GM20431 (cell line): ENCODE measurements around the gene ANKLE1.
"Not testable (repeated sequence)": the region's sequence is repeated elsewhere in the genome, so short reads cannot be mapped to it uniquely, and the experiment has no call there.

ENCODE experiments used
- in situ Hi-C: fragments of 300-500 bp; cut with MseI, MboI; formaldehyde crosslinking; loops from one replicate; pipeline ENCODE4 v1.15.0; 2020; ENCODE audit warnings: low sequenced_read_pairs; ENCODE audit not compliant: unreplicated experiment

ANKLE1 gene

DNA sequence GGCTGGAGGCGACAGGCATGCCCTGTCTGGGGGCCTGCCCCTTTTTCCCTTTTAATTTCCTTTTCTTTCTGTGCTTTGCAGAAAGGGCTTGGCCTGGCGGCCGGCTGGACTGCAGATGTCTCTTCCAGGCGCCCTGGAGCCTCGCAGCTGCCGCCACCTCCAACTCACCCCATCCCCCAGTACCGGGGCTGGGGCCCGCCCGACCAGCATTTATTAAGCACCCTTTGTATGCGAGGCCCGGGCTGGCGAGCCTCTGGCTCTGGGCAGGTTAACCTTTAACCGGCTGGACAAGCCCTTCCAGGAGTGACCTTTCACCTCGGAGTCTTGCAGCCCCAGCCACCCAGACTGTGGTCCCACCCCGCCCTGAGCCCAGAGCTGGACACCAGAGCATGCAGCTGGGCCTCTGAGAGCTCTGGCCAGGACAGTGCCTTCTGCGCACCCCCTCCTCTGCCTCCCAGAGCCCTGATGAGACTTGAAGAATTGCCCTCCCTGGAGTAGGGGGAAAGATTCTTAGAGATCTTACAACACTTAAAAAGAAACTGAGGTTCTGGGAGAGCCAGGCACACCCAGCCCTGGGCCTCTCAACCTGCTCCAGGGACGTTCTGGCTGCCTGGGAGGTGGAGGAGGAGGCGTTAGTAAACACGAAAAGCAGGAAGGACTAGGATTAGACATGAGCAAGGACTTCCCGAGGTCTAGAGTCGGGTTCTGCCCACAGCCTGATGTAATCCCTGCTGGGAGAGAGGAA lies 34.8 kb upstream of the ANKLE1 start:
- in situ Hi-C loops: no loop called here

DNA sequence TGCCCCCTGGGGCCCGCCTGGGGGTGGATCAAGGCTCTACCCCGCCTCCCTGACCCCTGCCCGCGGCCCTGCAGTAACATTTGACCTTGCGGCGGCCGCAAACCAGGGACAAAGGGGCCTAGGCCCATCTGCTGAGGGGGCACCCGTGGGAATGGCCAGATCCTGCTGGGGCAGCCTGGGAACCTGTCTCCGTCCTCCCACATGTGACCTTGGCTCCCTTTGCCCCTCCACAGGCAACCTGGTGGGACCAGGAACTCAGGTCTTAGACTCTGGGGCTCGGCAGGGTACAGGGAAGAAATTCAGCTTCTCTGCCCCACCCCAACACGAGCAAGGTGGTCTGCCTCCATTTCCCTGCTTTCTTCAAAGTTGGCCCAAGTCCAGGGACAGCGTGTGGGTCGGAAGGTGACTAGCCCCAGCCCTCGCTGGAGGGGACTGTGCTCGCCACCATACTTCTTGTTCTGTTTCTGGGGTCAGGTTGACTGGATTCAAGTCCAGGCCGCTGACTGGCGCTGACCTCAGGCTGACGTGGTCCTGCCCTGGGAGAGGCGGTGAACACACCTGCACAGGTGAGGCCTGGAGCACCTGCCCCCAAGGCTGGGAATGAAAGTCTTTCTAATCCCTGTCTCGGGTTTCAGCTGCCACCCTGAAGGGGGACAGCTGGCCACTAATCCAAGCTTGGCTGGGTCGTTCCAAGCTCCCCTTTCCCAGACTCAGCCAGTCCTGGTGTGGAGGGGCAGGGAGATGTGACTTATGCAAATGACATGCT lies 33.5 kb upstream of the ANKLE1 start:
- in situ Hi-C loops: no loop called here

DNA sequence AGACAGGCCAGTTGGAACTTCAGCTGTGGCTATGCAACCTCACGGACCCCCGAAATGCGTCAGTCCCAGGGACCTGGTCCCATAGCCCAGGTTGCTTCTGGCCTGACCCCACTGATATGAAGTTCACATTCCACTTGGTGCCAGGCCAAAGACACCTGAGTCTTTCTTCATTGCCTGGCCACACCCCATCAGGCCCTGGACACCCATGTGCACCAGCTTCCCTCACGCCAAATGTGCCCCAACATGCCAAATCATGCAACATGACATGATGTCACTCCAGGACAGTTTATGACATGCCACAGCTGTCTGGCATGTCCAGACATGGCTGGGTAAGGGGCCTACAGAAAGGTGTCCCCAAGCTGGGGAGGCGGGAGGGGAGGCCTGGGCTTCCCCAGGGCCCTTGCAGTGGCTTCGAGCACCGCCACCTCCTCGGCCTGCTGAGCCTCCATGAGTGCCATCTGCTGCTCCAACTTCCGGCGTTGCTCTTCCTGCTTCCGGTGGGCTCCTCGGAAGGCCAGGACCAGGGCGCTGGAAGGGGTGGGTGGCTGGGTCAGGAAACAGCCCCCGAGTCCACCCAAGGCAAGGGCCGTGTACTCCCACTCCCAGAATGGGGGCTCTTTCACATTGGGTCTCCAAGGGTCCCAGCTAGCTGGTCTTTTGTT lies 31.7 kb upstream of the ANKLE1 start:
- in situ Hi-C loops: no loop called here

DNA sequence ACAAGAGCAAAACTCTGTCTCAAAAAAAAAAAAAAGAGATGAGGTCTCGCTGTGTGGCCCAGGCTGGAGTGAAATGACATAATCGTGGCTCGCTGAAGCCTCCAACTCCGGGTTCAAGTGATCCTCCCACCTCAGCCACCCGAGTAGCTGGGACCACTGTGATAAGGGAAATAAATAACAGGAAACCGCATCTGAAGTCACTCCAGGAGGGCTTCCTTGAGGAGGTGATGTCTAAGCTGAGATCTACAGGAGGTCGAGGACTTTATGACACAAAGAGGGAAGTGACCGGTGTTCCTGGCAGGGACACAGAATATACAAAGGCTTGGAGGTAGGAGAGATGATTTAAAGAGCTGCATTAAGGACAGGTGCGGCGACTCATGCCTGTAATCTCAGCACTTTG lies 27.1 kb upstream of the ANKLE1 start:
- in situ Hi-C loops: no loop called here

DNA sequence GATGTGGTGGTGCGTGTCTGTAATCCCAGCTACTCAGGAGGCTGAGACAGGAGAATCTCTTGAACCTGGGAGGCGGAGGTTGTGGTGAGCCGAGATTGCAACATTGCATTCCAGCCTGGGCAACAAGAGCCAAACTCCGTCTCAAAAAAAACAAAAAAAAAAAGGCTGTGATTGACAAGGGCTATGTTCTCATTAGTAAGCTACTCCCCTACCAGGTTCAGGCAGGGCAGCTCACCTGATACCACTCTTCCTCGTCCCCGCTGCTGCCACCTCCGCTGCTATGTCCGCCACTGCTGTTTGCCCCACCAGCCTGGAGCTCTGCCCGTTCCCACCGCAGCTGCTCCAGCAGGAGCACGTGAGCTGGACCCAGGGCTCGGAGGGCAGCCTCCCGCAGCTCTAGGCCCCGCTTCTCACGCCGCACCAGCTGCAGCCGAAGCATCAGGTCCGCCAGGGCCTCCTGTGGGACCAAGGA lies 26.5 kb upstream of the ANKLE1 start:
- in situ Hi-C loops: no loop called here

DNA sequence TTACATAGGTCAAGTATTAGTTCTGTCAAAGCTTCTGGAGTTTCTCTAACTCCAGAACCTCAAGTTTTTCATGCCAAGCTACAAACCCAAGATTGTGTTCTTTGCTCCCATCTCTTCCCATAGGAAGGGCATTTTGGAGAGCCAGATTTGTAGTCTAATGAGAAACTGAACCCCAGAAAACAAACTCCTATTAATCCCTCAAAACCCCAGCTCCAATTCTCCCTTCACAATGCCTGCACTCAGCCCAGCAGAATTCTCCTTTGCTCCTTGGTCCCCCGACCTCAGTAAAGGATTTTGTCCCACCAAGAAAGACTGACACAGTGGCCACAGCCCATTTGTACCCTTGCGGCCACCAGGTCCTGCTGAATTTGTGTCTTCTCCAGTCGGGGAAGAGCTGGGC lies 25.6 kb upstream of the ANKLE1 start:
- in situ Hi-C loops: no loop called here

DNA sequence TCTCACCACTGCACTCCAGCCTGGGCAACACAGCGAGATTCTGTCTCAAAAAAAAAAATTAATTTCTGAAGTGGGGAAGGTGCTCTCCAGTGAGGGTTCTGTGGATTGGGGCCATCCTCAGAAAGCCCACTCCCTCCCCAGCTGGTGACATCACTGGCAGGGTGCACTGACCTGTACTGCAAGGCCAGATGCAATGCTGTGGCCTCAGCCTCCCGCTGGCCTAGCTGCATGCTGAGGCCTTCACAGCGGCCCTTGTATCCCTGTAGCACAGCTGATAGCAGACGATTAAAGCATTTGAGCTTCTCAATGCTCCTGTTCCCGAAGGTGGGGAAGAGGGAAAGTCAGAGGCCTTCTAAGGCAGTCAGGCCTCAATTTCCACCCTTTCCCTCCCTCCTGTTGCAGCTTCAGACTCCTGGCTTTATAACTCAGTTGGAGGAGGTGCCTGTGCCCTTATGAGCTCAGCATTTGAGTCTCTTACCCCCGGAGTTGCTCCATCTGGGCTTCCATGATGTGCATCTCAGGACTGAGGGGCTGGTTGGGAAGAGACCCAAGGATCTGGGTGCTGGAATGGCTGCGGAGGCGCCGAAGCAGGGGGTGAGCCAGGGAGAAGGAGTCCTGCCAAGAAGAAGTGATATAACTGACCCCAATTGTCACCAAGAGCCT lies 22.5 kb upstream of the ANKLE1 start:
- in situ Hi-C loops: no loop called here

DNA sequence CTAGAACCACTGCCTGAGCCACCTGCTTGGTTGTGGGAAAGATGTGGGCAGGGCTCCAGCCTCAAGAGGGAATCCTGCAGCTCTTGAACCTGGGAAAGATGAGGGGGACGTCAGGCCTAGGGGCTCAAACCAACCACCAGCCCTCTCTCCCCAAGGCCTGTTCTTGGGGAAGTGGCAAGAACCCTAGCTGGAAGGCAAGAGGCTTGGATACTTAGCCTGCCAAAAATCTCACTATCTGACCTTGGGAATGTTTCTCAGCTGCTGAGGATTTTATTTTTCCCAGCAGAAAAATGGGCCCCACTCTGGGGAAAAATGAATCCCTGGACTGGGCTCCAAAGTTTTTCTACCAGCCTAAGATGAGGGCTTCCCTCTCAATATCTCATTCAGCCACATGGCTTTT lies 21.8 kb upstream of the ANKLE1 start:
- in situ Hi-C loops: no loop called here

DNA sequence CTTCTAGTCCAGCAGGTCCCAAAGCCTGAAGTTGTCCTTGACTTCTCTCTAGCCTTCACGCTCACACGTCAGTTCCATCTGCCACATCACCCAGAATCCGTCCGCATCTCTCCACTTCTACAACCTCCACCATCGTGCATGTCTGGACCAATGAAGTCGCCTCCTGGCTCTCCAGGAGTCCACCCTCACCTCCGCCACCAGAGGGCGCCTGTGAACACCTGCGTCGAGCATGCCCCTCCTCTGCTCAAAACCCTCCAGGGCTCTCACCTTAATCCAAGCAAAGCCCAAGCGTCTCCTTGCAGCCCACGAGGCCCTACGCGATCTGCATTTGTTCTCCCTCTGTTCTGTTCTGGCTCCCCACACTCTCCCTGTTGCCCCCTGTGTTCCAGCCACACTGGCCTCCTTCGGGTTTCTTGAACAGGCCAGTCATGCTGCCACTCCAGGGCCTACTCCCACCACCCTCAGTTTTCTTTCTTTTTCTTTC lies 20.8 kb upstream of the ANKLE1 start:
- in situ Hi-C loops: no loop called here

DNA sequence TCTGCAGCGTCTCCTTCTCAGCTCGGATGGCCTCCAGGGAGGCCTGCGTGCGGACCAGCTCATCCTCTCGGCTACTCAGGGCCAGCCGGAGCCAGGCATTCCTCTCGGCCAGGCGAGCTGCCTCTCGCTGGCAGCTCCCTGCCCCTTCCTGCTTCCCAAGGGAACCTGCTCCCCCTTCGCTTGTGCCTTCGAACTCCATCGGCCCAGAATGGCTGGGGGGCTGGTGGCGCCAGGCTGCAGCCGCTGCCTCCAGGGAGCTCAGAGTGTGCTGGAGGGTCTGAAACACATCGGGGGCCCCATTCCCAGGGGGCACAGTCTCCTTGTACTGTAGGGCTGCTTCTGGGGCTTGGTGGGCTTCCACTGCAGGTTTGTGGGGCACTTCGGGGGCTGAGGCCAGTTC lies 19.1 kb upstream of the ANKLE1 start:
- in situ Hi-C loops: no loop called here

DNA sequence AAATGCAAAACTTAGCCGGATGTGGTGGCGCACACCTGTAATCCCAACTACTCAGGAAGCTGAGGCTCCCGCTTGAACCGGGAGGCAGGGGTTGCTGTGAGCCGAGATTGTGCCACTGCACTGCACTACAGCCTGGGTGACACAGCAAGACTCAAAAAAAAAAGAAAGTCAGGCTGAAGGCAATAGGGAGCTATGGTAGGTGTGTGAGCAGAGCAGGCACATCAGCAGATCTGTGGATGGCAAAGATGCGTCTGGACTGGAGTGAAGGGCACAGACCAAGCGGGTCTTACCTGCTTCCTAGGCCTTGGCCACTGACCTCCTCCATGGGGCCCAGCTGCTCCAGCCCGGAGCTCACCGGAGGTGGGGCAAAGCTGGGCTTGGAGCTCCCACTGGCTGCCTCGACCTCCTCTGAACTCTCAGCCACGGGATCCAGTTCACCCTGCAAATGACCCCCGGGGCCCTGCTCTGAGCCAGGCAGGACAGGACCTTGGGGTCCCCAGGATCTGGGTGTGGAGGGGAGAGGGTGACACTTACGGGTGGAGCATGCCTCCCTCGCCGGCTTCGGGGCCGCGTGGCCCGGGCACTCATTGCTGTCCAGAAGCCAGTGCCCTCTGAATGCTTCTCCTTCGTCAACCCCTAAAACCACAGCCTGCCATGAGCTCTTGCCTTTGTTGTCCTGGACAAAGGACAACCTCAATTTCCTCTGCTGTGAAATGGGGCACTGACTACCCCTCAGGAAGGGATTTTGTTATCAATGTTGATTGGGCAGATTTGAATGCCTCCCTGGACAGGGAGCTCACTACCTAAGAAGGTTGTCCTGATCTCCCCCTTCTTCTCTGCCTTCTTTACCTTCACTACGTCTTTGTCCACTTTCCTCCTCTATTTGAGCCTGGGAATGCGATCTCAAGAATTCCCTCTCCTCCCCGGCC lies 17.7 kb upstream of the ANKLE1 start:
- in situ Hi-C loops: no loop called here

DNA sequence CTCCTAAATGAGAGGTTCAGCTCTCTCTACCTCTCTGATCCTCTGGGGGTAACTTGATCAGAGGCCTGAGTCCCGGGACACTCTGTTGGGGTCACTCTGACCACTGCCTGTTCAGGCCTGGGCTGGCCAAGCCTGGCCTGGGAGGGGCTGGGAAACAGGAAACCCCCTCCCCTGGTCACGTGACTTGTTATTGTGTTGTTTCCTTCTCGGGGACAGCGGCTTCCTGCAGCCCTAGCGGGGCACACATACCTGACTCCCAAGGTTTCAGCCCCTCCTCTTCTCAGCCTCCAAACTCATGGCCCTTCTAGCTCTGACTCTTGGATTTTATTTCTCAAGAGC lies 17.1 kb upstream of the ANKLE1 start, which contains the start of gene USHBP1:
Gene USHBP1 (minus strand): TSS at position 105 of the 339 bp plus-strand sequence. CDS start 446 bp downstream, outside the sequence.
- in situ Hi-C loops: no loop called here

DNA sequence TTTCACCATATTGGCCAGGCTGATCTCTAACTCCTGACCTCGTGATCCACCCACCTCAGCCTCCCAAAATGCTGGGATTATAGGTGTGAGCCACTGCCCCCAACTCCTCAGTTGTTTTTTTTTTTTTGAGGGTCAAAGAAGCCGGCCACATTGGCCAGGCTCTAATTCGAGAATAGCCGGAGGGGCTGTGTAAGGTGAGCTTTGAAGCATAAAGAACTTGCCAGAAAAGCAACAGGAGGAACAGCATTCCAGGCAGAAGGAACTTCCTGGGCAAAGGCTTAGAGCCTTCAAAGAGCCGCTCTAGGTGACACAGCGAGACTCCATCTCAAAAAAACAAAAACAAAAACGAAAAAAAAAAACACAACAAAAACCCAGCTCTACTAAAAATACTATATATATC lies 15.7 kb upstream of the ANKLE1 start:
- in situ Hi-C loops: no loop called here

DNA sequence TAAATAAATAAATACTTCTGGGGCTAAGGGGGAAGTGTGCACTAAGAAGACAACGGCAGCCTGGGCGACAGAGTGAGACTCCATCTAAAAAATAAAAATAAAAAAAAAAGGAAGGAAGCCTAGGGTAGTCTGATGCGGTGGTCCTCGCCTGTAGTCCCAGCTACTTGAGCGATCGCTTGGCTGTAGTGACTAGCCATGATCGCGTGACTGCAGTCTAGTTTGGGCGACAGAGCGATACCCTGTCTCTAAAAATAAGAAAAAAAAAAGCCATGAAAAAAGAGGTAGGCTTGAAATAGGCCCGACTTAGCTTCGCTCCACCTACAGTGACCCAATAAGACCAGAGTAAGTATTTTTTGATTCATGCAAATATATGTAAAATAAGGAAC lies 15.1 kb upstream of the ANKLE1 start:
- in situ Hi-C loops: no loop called here

DNA sequence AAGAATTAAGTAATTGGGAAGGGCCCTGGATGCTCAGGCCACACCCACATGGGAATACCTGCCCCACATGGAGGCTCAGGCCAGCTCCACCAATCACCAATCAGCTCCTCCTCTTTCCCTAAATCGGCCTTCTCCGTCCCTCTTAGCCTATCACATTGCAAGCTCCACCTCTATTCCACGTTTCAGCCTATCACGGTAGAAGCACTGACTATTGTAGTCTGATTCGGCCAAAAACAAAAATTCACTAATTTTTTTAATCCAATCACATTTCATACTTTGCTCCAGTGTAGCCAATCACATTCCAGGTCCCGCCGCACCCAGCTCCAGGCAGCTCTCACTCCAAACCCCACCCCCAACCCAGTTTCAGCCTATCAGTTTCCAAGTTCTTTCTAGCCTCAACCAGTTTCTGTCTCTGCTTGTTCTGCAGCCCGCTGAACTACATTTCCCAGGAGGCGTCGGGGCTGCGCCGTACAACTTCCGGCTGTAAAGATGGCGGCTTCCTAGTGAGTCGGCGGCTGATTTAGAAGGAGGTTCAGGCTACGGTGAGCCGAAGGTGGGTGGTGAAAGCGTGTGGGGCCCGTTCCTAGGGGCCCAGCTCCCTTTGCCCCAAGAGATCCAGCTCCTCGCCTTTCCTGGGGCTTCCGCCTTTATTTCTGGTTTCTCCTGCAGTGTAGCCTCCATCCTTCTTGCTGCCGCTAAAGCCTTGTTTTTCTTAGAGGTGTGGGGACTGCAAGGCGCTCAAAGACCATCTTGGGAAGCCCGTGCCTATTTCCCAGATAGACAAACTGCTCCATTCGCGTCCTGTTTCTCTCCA lies 14.5 kb upstream of the ANKLE1 start, which contains the start of gene BABAM1:
Gene BABAM1 (plus strand): TSS at position 469 of the 814 bp plus-strand sequence. CDS start 1,364 bp downstream, outside the sequence.
- in situ Hi-C loops: no loop called here

DNA sequence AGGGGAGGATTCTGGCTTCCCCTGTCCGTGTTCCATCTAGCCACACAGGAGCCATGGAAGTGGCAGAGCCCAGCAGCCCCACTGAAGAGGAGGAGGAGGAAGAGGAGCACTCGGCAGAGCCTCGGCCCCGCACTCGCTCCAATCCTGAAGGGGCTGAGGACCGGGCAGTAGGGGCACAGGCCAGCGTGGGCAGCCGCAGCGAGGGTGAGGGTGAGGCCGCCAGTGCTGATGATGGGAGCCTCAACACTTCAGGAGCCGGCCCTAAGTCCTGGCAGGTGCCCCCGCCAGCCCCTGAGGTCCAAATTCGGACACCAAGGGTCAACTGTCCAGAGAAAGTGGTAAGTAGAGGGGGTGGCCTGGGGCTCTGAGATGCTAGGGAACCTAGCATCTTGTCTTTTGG lies 12.9 kb upstream of the ANKLE1 start:
- in situ Hi-C loops: no loop called here

DNA sequence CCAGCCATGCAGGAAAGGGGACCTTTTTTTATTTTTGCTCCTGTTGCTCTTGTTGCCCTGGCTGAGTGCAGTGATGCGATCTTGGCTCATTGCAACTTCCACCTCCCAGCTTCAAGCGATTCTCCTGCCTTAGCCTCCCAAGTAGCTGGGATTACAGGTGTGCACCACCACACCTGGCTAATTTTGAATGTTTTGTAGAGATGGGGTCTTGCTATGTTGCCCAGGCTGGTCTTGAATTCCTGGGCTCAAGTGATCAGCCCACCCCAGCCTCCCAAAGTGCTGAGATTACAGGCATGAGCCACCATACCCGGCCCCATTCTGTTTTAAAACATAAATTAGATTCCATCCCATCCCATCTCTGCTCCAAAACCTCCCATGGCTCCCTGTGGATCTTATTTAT lies 6.8 kb upstream of the ANKLE1 start:
- in situ Hi-C loops: not testable (repeated sequence)

DNA sequence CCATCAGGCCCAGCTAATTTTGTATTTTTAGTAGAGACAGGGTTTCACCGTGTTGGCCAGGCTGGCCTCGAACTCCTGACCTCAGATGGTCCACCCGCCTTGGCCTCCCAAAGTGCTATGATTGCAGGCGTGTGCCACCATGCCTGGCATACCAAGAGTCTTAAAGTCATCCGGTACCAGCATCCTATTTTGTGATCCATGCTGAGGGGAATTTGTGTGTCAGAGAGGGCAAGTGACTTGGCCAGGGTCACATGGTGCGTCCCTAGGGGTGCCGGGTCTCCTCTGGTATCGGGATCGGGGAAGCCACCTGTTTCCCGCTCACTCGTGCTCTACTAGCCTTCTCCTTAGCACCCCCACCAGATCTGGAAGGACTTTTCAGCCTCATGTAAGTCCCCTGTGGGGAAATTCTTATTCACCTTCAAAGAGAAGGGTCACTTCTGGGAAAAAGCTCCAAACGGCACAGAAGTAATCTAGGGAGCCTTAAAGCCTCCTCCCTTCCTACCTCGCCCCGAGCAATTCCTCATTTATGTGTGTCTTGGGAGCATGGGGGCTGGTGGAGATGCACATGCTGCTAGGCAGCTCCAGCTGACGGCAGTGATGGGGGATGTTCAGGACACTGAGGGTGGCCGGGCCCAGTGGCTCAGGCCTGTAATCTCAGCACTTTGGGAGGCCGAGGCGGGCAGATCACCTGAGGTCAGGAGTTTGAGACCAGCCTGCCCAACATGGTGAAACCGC lies 6.1 kb upstream of the ANKLE1 start:
- in situ Hi-C loops: no loop called here
